ENCODE measurements around the gene CSNK1D.

The CSNK1D gene

GRCh38 chr17:82200743-82201497 is 72.6 kb downstream of the CSNK1D start:
- TF ChIP-seq, protein P1, sequence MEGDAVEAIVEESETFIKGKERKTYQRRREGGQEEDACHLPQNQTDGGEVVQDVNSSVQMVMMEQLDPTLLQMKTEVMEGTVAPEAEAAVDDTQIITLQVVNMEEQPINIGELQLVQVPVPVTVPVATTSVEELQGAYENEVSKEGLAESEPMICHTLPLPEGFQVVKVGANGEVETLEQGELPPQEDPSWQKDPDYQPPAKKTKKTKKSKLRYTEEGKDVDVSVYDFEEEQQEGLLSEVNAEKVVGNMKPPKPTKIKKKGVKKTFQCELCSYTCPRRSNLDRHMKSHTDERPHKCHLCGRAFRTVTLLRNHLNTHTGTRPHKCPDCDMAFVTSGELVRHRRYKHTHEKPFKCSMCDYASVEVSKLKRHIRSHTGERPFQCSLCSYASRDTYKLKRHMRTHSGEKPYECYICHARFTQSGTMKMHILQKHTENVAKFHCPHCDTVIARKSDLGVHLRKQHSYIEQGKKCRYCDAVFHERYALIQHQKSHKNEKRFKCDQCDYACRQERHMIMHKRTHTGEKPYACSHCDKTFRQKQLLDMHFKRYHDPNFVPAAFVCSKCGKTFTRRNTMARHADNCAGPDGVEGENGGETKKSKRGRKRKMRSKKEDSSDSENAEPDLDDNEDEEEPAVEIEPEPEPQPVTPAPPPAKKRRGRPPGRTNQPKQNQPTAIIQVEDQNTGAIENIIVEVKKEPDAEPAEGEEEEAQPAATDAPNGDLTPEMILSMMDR (IDR thresholded peaks at IDR 0.05; ENCODE audit: low read depth, low read length), result no peak

DNA sequence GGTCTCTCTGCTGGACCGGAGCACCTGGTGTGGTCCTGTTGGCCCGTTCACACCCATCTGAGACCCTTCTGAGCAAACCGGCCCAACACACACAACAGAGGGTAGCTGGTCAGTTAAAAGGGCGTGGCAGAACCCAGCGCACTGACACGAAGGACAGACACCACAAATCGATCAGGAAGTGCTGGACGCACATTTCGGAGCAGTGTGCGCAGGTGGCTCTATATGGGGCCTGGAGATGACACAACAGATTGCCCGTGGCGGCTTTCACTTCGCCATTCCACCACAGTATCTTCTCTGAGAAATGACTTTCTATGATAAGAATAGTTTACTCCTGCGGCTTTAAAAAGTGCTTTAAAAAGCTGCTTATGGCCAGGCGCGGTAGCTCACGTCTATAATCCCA is 73.4 kb downstream of the CSNK1D start:
- no peak for DNase-seq (ENCODE audit: extremely low read depth, low read depth)
- TF ChIP-seq, protein P1 (IDR thresholded peaks at IDR 0.05; ENCODE audit: low read depth, low read length), result no peak

More at GRCh38 chr17:82200743-82201497, 72.6 kb downstream of the CSNK1D start:
- no peak for DNase-seq (ENCODE audit: extremely low read depth, low read depth)

- TF ChIP-seq, protein P1 (IDR thresholded peaks at IDR 0.05; ENCODE audit: low read depth, low read length), result no peak
- DNase-seq (ENCODE audit: extremely low read depth, low read depth), result no peak
Measured at GRCh38 chr17:82199496-82199895, 74.0 kb downstream of the CSNK1D start.

DNA sequence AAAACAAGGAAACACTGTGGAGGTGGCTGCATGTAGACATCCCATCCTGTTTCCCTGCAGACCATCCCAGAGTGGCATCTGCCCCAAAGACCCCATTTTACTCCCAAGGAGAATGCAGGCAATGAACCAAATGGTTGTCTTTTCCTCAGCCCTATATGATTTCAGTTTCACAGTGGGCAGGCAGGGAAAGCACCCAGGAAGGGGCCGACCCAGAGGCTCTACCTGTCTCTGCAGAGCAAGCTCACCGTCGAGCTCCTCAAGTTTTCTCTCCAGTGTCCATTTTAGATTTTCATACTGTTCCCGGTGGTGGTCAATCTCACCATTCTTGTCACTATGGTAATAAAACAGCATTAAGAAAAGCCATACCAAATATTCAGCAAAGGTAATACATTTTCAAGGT is 75.4 kb downstream of the CSNK1D start:
- no peak for DNase-seq (ENCODE audit: extremely low read depth, low read depth)
- TF ChIP-seq, protein P1 (IDR thresholded peaks at IDR 0.05; ENCODE audit: low read depth, low read length), result no peak

DNA sequence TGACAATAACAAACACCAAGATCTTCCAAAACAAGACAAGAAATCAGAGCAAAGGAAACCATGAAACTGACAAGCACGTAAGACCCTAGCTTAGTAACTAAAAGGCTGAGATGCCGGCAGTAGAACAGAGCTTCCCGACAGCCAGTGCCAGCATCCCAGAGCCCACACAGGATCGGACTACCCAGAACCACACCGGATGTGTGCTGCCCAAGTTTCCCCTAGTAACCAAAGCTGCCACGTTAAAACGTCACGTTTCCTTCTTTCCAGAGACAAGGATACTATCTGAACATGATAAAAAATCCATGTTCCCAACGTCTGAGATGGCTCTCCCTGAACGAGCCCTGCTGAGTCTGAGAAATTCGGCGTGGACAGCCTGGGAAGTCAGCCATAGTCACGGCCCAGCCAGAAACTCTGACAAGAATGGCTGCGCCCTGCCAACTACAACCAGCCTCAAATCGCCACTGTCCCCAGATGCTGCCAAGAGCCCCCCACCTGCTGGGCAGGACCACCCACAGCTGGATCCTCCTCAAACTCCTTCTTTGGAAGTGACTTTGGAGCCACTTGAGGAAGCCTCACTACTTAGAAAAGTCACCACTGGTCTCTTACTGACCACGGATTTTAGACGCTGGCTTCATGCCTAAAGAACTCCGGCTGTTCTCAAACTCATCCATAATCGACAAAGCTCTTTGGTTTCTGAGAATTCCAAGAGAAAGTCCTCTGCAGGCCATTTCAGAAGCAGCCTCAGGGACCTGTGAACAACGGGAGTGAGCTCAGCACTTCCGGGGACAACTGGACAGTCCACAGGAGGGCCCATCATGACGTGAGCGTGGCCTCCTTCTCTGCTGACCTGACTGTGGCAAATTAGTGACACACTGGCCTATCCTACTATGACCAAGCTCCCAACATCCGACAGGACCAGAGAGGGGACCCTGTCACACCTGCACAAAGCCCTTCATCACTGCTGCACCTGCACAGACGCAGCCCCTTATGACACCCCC is 77.5 kb downstream of the CSNK1D start:
- TF ChIP-seq, protein P1 (IDR thresholded peaks at IDR 0.05; ENCODE audit: low read depth, low read length), result no peak

DNA sequence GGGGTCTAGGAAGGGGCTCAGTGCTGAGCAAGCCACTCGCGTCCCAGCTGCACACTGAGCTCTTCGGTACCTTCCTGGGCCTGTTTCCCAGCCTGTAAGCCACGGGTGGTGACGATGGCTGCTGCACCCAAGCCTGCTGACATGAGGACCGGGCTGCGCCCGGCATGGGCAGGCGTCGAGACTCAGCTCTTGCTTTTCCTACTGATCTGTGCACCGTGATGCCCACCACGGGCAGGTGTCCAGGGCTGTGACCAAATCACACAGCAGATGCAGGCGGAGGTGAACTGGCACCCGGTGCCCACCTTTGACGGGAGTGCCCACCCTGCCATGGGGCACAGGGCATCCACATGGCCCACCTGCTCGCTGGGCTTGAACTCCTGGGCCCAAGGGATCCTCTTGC is 78.7 kb downstream of the CSNK1D start:
- TF ChIP-seq, protein P1 (IDR thresholded peaks at IDR 0.05; ENCODE audit: low read depth, low read length), result no peak
- no peak for DNase-seq (ENCODE audit: extremely low read depth, low read depth)

More for the DNA sequence above, 77.5 kb downstream of the CSNK1D start:
- no peak for DNase-seq (ENCODE audit: extremely low read depth, low read depth)
